B cell (primary cell): Measurements from ENCODE around the gene PRPSAP1. TPM values are rescaled to one million over a fixed set of nuclear protein-coding genes. Genes with fewer than 3 reads are reported as not detected.

ENCODE experiments used
- ATAC-seq: fragments of 200-7000 bp; cut with Tn5 transposase; one replicate; pipeline ENCODE4 v1.10.0; 2021; ENCODE audit warnings: low read depth, mild to moderate bottlenecking, moderate number of reproducible peaks, moderate library complexity
- CTCF ChIA-PET: fragments of 350-600 bp; sonication (Branson Sonifier 250); formaldehyde crosslinking; loops from one replicate; lab custom pipeline; 2021; ENCODE audit warnings: antibody characterized with exemption, inconsistent platforms; lab: Charles Lee
- POLR2A ChIA-PET: fragments of 350-600 bp; sonication (Branson Sonifier 250); formaldehyde crosslinking; loops from one replicate; lab custom pipeline; 2021; ENCODE audit warnings: antibody characterized with exemption; lab: Charles Lee
- DNase-seq: peaks from one replicate; pipeline ENCODE4 v3.0.0; 2013
- H2AFZ ChIP-seq: 2 replicates; pipeline ENCODE4 v1.6.1; 2012; ENCODE audit warnings: mild to moderate bottlenecking, low read depth, low read length; ENCODE audit not compliant: insufficient read depth, poor library complexity, severe bottlenecking
- H3K27ac ChIP-seq, 2 donors: 1 replicate in 1 of 2; 2 replicates in 1 of 2; pipeline ENCODE4 v1.5.1; 2012 to 2013; ENCODE audit warnings: low read length in 2 of 2, mild to moderate bottlenecking in 2 of 2, moderate library complexity in 1 of 2
- H3K27me3 ChIP-seq, 4 experiments: fragments of 200-600 bp in 1 of 4; sonication (generic) in 1 of 4; replicated peaks in 1 of 4; 1 replicate in 2 of 4; 2 replicates in 2 of 4; pipeline versions ENCODE4 v1.6.1 to v1.7.0; 2013 to 2016; ENCODE audit warnings: low read length in 3 of 4, mild to moderate bottlenecking in 2 of 4, mixed read lengths in 1 of 4, moderate library complexity in 1 of 4; ENCODE audit not compliant: insufficient read depth in 4 of 4, control insufficient read depth in 3 of 4; ENCODE audit errors: control extremely low read depth in 1 of 4
- H3K36me3 ChIP-seq, 2 experiments: replicated peaks in 1 of 2; 1 replicate in 1 of 2; 2 replicates in 1 of 2; pipeline versions ENCODE4 v1.6.1 to v1.7.1; 2013; ENCODE audit warnings: low read length in 1 of 2; ENCODE audit not compliant: insufficient read depth in 2 of 2, control insufficient read depth in 1 of 2; ENCODE audit errors: control extremely low read depth in 1 of 2, extremely low read depth in 1 of 2
- H3K4me1 ChIP-seq, 2 donors: fragments of 200-600 bp in 1 of 2; sonication (generic) in 1 of 2; 1 replicate in 1 of 2; 2 replicates in 1 of 2; pipeline versions ENCODE4 v1.5.1 to v1.6.1; 2013 to 2017; ENCODE audit warnings: low read length in 2 of 2; ENCODE audit not compliant: control insufficient read depth in 2 of 2, insufficient read depth in 2 of 2
- H3K4me2 ChIP-seq: replicated peaks from 2 replicates; pipeline ENCODE3; 2012; ENCODE audit warnings: mild to moderate bottlenecking, low read depth, low read length; ENCODE audit not compliant: poor library complexity, severe bottlenecking
- H3K4me3 ChIP-seq, 5 experiments: fragments of 200-600 bp in 1 of 5; sonication (generic) in 1 of 5; 1 replicate in 3 of 5; 2 replicates in 2 of 5; pipeline versions ENCODE4 v1.5.1 to v1.7.0; 2011 to 2016; ENCODE audit warnings: low read length in 4 of 5, mild to moderate bottlenecking in 4 of 5, low read depth in 2 of 5, control low read depth in 1 of 5, moderate library complexity in 1 of 5; ENCODE audit not compliant: insufficient read depth in 1 of 5; ENCODE audit errors: control extremely low read depth in 1 of 5, extremely low read depth in 1 of 5
- H3K79me2 ChIP-seq: fragments of 200-600 bp; sonication (generic); one replicate; pipeline ENCODE4 v1.6.0; 2016; ENCODE audit warnings: low read length; ENCODE audit not compliant: control insufficient read depth, insufficient read depth
- H3K9ac ChIP-seq: fragments of 200-600 bp; sonication (generic); 2 replicates; pipeline ENCODE4 v1.6.1; 2017; ENCODE audit warnings: mild to moderate bottlenecking, low read length, moderate library complexity
- H3K9me3 ChIP-seq, 3 donors: one replicate each; pipeline versions ENCODE4 v1.6.1 to v1.7.1; 2013; ENCODE audit warnings: low read length in 2 of 3; ENCODE audit not compliant: control insufficient read depth in 2 of 3, insufficient read depth in 1 of 3; ENCODE audit errors: control extremely low read depth in 1 of 3
- H4K20me1 ChIP-seq: 2 replicates; pipeline ENCODE4 v1.6.0; 2012; ENCODE audit warnings: mild to moderate bottlenecking, low read length; ENCODE audit not compliant: insufficient read depth, control insufficient read depth, poor library complexity, severe bottlenecking
- H3K27ac Mint-ChIP-seq: one replicate; pipeline ENCODE4 v1.8.0; 2021; ENCODE audit warnings: mixed read lengths
- H3K27me3 Mint-ChIP-seq: one replicate; pipeline ENCODE4 v1.8.0; 2021; ENCODE audit warnings: mixed read lengths
- H3K4me1 Mint-ChIP-seq: one replicate; pipeline ENCODE4 v1.8.0; 2021; ENCODE audit warnings: mixed read lengths
- H3K4me3 Mint-ChIP-seq: one replicate; pipeline ENCODE4 v1.8.0; 2021; ENCODE audit warnings: mixed read lengths
- H3K9me3 Mint-ChIP-seq: one replicate; pipeline ENCODE4 v1.8.0; 2022; ENCODE audit warnings: mixed read lengths; ENCODE audit not compliant: insufficient read depth
- CTCF ChIP-seq: fragments of 200-600 bp; IDR thresholded peaks from one replicate; pipeline ENCODE4 v1.8.0; 2022; ENCODE audit warnings: antibody characterized with exemption, mild to moderate bottlenecking
- EZH2 ChIP-seq: IDR thresholded peaks from 2 replicates; pipeline ENCODE4 v1.6.1; 2012; ENCODE audit warnings: borderline replicate concordance, low read depth, mild to moderate bottlenecking, moderate library complexity, low read length; ENCODE audit not compliant: insufficient read depth, poor library complexity, severe bottlenecking
- WGBS: methylation state at CpG from one replicate; pipeline ENCODE4 v1.1.5; 2013; ENCODE audit warnings: missing lambda C conversion rate; ENCODE audit not compliant: insufficient coverage; 5-methylcytosine and 5-hydroxymethylcytosine counted together
- intact Hi-C: fragments of 100-400 bp; cut with micrococcal nuclease; formaldehyde crosslinking; loops from one replicate; pipeline ENCODE4 v1.10.0; 2022
- polyA plus RNA-seq: library from polyadenylated mRNA; depleted of rRNA; stranded (reverse); fragments of >200 nt; gene quantifications from 2 replicates; pipeline ENCODE4 v1.2.3, GENCODE V29; 2012
- total RNA-seq, 2 donors: library from RNA; stranded (reverse); fragments of 120-200 nt in 1 of 2; gene quantifications; 1 replicate in 1 of 2; 2 replicates in 1 of 2; pipeline versions ENCODE4 v1.2.3 to v1.2.4, GENCODE V29; 2013 to 2022

PRPSAP1 gene
- total and polyA plus RNA-seq, 2 donors (not counting 1 experiment from before 2014, with no cell fraction given), result 45.5 to 61.4 TPM

DNA sequence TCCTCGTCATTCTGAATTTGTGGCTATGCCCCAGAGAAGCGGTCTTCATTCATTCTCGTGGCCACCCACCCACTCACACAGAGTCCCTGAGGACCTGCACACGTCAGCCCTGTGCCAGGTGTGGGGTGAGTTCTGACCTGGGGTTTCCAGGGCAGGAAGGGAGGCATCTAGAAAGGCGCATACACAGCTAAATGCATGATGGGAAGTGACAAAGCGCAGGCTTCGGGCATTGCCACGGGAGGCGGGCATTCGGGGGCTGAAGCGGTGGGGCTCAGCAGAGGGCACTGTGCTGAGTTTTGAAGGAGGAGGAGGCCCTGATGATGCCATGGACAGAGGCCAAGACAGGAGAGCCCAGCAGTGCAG lies 77.7 kb downstream of the PRPSAP1 start:
- H3K4me1 ChIP-seq, result peaks cover 51 to 60% of the 10 kb centered on the region in 2 donors
- Mint-ChIP-seq H3K9me3 (no peaks in the 10 kb centered on the region), H3K27ac (peak overlapping the region; percentile 90), H3K4me3 (peak overlapping the region; percentile 15), H3K27me3 (no peaks in the 10 kb centered on the region), H3K4me1 (peaks cover 59% of the 10 kb centered on the region)
- H3K79me2 ChIP-seq, result no peaks in the 10 kb centered on the region
- no peak overlapping the region for H3K9ac ChIP-seq
- H3K27ac ChIP-seq, result peak overlapping the region; percentile 58 to 59
- no peaks in the 10 kb centered on the region for H3K27me3 ChIP-seq
- peak overlapping the region; percentile 52 for H3K4me2 ChIP-seq
- TF ChIP-seq CTCF, result no peak
- peaks cover 0 to 5% (median 0%) of the 10 kb centered on the region in 3 donors for H3K9me3 ChIP-seq
- peak overlapping the region; percentile 17 for H2AFZ ChIP-seq
- H4K20me1 ChIP-seq, result no peaks in the 10 kb centered on the region
- H3K4me3 ChIP-seq, result no peak overlapping the region
- 25% methylated on average over 11 of the region's 11 CpGs for WGBS
- ATAC-seq, result peak; percentile 35
- intact Hi-C loops, result loop anchor here (2.0 to 10.0 kb wide), 2 partner anchors 13 to 219 kb away; no protein-coding TSS in a partner anchor
- ChIA-PET CTCF (interaction anchor here (0.6 to 16.7 kb wide), 10 partner anchors 8 to 252 kb away, joined by 3 to 435 read pairs (median 4); partner anchors contain the start of gene UBALD2), POLR2A (interaction anchor here (0.5 to 5.6 kb wide), 5 partner anchors 10 to 158 kb away, joined by 3 to 44 read pairs (median 4); partner anchors contain the start of gene UBALD2)
- no peaks in the 10 kb centered on the region for H3K36me3 ChIP-seq
- DNase-seq, result peak; percentile 88

- intact Hi-C loops, result loop anchor here (2.0 to 10.0 kb wide), 2 partner anchors 13 to 219 kb away; no protein-coding TSS in a partner anchor
- no peak for ATAC-seq
- DNase-seq, result no peak
- H3K4me3 Mint-ChIP-seq, result peak overlapping the region; percentile 45
- peaks cover 56 to 66% of the 10 kb centered on the region in 2 donors for H3K4me1 ChIP-seq
- H3K9ac ChIP-seq, result no peak overlapping the region
- peak overlapping the region; percentile 58 to 59 for H3K27ac ChIP-seq
- peaks cover 0 to 5% (median 0%) of the 10 kb centered on the region in 3 donors for H3K9me3 ChIP-seq
- peak overlapping the region; percentile 52 for H3K4me2 ChIP-seq
- H3K27ac Mint-ChIP-seq, result peak overlapping the region; percentile 90
- H3K9me3 Mint-ChIP-seq, result no peaks in the 10 kb centered on the region
- no peaks in the 10 kb centered on the region for H4K20me1 ChIP-seq
- H3K79me2 ChIP-seq, result no peaks in the 10 kb centered on the region
- H3K27me3 Mint-ChIP-seq, result no peaks in the 10 kb centered on the region
- H3K27me3 ChIP-seq, result no peaks in the 10 kb centered on the region
- no peaks in the 10 kb centered on the region for H3K36me3 ChIP-seq
- H3K4me3 ChIP-seq, result no peak overlapping the region
- H3K4me1 Mint-ChIP-seq, result peaks cover 64% of the 10 kb centered on the region
- no peak for TF ChIP-seq EZH2
- POLR2A ChIA-PET, result interaction anchor here (0.5 to 5.6 kb wide), 5 partner anchors 9 to 159 kb away, joined by 3 to 44 read pairs (median 4); partner anchors contain the start of gene UBALD2
- CTCF ChIA-PET, result interaction anchor here (0.7 to 16.7 kb wide), 15 partner anchors 9 to 252 kb away, joined by 3 to 435 read pairs (median 5); partner anchors contain the start of gene UBALD2
- H2AFZ ChIP-seq, result no peak overlapping the region
- 88% methylated on average over 19 of the region's 22 CpGs for WGBS
Measured at GRCh38 chr17:76275382-76276068, 78.2 kb downstream of the PRPSAP1 start.
